ENCODE results near the gene CACHD1.

The CACHD1 gene

GRCh38 chr1:64545118-64545843 is 75.4 kb downstream of the CACHD1 start:
- DNase-seq (ENCODE audit: low spot score), result no peak
- no peak for FAIRE-seq

GRCh38 chr1:64546013-64546412 is 76.1 kb downstream of the CACHD1 start:
- DNase-seq (ENCODE audit: low spot score) (no peak), FAIRE-seq (no peak)

DNA sequence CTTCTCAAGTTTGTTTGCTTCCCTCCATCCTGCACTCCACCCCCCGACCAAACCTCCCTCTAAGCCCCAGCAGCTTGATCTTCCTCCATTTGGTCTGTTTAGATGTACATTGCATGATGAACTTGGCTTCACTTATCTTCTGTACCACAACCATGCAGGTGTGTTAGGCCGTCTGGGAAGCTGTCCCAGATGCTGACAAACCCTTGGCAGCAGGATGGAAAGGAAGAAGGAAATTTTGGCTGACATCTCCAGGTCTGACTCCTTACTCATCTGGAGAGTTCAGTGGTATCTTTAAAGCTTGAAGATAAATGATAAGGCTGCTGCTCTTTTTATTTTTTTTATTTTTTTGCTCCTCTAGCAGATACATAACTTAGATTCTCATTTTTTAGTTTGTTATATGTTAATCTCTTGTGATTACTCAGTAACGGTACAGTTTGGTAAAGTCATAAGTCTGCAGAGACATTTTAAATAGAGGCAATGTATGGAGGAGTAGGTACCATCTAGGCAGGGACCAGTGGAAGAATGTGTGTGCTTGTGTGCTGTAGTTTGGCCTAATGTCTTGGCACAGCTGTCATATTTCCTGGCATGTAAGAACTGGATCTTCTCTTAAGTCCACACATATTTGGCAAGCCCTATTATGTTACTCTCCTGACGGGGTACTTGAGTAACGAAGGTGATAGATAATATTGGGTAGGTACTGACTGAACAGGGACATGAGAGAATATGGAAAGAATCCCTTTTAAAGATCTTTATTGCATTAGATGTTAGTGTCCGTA is 79.7 kb downstream of the CACHD1 start:
- FAIRE-seq (no peak), DNase-seq (ENCODE audit: low spot score) (no peak)

DNA sequence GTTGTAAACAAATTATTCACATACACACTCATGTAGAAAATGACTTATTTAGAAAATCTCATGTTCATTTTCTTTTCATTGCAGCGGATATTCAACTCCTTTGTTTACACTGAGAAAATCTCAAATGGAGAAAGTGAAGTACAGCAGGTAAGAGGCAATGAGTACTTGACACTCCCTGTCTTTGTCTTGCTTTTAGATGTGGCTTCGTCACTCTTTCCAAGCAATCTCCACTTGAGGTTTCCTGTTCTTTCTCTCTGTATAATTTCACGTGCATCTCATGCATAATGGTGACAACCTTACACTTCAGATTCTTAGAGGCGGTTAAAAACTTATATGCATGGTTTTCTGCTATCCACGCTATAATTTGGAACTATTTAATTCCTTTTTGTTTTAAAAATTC is 80.6 kb downstream of the CACHD1 start:
- FAIRE-seq, result no peak

GRCh38 chr1:64550946-64551605 is 81.1 kb downstream of the CACHD1 start:
- FAIRE-seq, result no peak
- no peak for DNase-seq (ENCODE audit: low spot score)

More for the DNA sequence above, 80.6 kb downstream of the CACHD1 start:
- DNase-seq (ENCODE audit: low spot score), result no peak

DNA sequence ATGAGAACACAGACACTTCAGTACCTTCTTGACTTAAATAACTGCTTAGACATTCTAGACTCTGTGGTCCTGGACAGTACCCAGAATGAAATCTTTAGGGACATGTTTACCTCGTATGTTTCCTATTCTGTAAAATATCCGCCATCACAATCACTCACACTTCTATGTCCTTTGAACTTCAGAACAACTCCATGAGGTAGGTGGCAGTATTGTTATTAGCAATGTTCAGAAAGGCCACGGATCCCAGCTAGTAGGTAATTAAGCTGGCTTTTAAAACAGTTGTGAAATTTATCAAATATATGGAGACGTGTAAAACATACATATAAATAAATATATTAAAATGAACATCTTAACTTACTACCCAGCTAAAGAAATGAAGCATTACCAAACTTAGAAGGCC is 83.4 kb downstream of the CACHD1 start:
- DNase-seq (ENCODE audit: low spot score), result no peak
- no peak for FAIRE-seq

DNA sequence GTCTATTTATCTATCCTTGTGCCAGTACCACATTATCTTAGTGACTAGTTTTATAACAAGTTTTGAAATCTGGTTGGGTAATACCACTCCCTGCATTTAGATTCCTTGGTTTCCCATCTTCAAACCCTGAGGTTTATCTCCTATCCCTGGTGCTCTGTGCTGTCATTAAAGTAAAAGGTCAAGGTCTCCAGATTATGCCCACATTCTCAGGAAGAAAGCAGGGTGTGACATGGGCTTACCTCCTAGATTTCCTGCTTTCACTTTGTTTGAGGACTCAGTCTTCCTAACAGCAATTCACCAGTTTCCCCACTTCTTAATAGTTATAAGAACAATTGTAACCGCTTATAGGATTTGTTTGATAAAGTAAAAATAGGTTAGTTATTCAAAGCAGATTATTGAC is 86.0 kb downstream of the CACHD1 start:
- FAIRE-seq (no peak), DNase-seq (ENCODE audit: low spot score) (no peak)

DNA sequence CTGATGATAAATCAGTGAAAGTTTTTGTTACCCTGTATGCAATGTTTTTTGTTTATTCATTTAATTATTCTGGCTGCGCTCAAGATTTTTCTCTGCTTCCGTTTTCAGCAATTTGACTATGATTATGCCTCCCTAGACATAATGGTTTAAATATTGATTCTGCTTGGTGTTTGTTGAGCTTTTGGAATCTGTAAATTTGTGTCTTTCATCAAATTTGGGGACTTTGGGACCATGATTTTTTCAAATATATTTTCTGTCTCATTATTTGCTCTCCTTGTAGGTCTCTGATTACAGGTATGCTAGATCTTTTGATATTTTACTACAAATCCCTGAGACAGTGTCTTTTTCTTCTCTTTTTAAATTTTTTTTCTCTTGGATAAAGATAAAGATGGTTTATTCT is 92.1 kb downstream of the CACHD1 start:
- FAIRE-seq (no peak), DNase-seq (ENCODE audit: low spot score) (no peak)

GRCh38 chr1:64563958-64564565 is 94.1 kb downstream of the CACHD1 start:
- FAIRE-seq (no peak), DNase-seq (ENCODE audit: low spot score) (no peak)

- DNase-seq (ENCODE audit: low spot score) (no peak), FAIRE-seq (no peak)
Measured at GRCh38 chr1:64564891-64565290, 95.0 kb downstream of the CACHD1 start.

DNA sequence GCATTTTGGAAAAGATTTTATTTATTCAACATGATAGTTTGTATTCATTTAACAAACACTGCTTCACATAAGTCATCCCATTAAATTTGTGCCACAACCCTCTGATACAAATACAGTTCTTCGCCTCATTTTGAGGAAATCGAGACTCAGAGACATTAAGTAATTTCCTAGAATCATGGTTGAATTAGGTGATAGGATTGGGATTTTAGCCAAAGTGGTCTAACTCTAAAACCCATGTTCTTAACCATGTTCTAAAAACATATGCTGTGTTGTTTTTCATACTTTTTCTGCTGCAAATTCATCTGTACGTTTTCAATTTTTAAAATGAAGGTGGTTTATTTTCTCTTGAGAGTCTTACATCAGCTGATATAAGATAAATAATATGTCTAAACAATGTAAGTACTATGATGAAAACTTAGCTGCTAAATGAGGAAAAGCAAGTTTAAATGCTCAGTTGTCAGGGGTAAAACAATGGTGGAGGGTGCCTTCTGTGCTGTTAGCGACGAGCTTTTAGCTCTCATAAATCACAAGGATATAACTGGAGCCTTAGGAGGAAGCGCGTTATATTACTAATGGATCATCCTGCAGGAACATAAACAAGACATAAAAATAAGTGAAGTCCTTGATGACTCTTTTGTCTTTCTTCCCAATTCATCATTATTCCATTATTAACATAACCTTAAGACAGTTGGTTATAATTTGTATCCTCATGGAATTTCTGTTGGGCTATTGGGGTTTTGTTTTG is 97.7 kb downstream of the CACHD1 start:
- DNase-seq (ENCODE audit: low spot score) (no peak), FAIRE-seq (no peak)

GRCh38 chr1:64568171-64568450 is 98.2 kb downstream of the CACHD1 start:
- FAIRE-seq, result no peak
- DNase-seq (ENCODE audit: low spot score), result no peak

DNA sequence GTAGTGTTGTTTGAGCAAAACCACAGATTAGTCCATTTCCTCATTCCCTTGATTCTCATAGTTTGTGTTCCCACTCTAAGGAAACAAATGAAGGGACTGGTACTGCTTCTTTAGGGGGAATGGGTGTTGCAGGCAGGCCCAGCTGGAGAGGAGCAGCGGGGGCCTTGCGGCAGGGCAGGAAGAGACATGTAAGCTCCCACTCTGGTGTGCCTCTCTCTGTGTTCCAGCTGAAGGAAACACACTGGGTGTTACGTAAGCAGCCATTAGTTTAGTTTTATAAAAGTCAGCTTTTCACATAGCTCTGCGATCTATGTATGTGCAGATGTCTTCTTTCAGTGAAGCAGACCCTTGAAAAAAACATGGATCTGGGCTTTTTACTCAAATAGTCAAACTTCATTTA is 99.5 kb downstream of the CACHD1 start:
- DNase-seq (ENCODE audit: low spot score) (no peak), FAIRE-seq (no peak)

DNA sequence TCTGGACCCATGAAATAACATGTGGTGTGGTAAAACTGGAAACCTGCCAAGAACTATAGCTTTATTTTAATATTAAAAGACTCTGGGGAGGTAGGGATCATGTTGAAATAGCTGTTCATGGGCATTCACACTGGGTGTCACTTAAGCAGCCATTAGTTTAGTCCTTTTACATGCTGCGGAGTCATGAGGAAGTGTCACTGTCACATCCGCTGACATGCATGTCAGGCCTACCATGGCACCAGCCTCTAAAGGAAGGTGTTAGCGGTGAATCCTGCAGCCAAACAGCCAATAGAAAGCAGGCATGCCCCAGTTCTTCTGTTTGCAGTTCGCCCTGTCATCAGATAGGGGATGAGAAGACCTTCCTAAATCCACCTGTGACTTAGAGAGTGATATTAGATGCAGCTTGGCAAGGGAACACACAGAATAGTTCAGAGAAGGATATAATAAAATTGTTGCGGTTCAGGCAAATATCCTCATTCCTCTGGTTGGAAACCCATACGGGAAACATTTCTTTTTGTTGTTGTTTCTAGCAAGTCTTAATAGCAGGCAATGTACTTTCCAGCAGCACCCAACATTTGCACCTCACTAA is 100.4 kb downstream of the CACHD1 start:
- FAIRE-seq, result no peak

GRCh38 chr1:64572222-64572900 is 102.4 kb downstream of the CACHD1 start:
- no peak for FAIRE-seq
- no peak for DNase-seq (ENCODE audit: low spot score)

More for the DNA sequence above, 100.4 kb downstream of the CACHD1 start:
- no peak for DNase-seq (ENCODE audit: low spot score)

- FAIRE-seq, result peak; percentile 84
- DNase-seq (ENCODE audit: low spot score), result peak; percentile 50
Measured at GRCh38 chr1:64574301-64574700, 104.4 kb downstream of the CACHD1 start.

DNA sequence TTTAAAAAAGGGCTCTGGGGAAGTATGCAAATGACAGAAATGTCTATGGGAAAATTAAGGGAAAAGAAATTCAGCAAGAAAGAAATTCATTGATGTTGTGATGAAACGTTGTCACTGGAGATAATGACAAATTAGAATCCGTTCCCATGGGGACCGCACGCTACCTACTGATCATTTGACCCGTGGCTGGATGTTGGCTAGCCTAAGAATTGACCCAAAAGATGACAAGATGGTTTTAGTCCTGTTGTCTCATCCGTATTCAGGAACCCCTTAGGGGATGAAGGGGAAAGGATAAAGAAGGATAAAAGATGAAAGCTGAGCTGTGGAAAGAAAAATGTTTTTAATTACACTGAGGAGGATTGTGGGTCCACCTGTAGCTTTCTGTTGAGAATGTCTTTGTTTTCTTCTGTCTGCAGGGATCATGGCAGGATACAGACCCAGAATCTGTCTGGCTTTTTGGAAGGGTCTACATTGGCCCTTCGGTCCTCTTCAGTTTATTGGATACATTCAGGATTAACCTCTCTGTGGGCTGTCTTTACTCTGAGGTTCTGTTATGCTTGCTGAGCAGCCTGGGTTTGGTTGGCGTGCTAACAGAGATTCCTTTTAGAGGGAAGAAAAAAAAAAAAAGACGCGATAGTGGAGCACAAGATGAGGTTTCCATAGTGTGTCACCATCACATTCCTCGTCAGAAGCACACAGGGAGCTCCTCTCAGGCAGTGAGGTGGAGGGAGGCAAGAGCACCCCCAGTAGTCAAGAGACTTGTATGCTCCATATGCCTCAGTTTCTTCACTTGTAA is 106.2 kb downstream of the CACHD1 start:
- FAIRE-seq, result no peak
- DNase-seq (ENCODE audit: low spot score), result no peak

GRCh38 chr1:64578270-64578973 is 108.5 kb downstream of the CACHD1 start:
- DNase-seq (ENCODE audit: low spot score), result no peak
- no peak for FAIRE-seq

DNA sequence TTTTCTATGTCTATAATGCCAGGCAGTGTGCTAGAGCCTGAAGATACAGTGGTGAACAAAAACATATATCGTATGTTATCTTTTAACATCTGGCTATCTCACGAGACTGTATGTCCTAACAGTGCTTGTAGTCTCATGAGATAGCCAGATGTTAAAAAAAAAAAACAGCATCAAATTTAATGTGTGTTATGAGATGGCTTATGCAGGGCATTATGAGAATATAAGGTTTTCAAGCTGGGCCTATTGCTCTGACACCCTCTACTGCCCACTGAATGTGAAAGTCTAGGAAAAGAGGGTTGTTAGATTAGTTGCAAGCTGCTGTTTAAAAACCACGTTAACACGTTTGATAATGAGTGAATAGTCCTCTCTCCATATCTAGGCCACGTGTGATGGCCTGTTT is 109.8 kb downstream of the CACHD1 start:
- FAIRE-seq (no peak), DNase-seq (ENCODE audit: low spot score) (no peak)

Measured in RCC 7860 (cell line).